Duodenal mucosa (tissue), 2 donors: ENCODE data around the gene GABRA5.

Source experiments
- H3K27ac ChIP-seq: one replicate; pipeline ENCODE4 v1.7.0; 2013; ENCODE audit warnings: low read depth, low read length
- H3K27me3 ChIP-seq, 2 donors: one replicate each; pipeline ENCODE4 v1.7.0; 2013; ENCODE audit warnings: low read length in 2 of 2, control low read depth in 1 of 2; ENCODE audit not compliant: insufficient read depth in 2 of 2, control insufficient read depth in 1 of 2
- H3K36me3 ChIP-seq, 2 donors: one replicate each; pipeline ENCODE4 v1.7.0; 2013; ENCODE audit warnings: low read length in 2 of 2, control low read depth in 1 of 2; ENCODE audit not compliant: insufficient read depth in 2 of 2, control insufficient read depth in 1 of 2
- H3K4me1 ChIP-seq, 2 donors: one replicate each; pipeline ENCODE4 v1.7.0; 2013; ENCODE audit warnings: low read length in 2 of 2, control low read depth in 1 of 2; ENCODE audit not compliant: insufficient read depth in 2 of 2, control insufficient read depth in 1 of 2
- H3K4me3 ChIP-seq, 2 donors: one replicate each; pipeline ENCODE4 v1.7.0; 2013; ENCODE audit warnings: low read length in 2 of 2, low read depth in 1 of 2
- H3K9ac ChIP-seq, 2 donors: one replicate each; pipeline ENCODE4 v1.7.0; 2013; ENCODE audit warnings: low read length in 2 of 2, low read depth in 1 of 2
- H3K9me3 ChIP-seq, 2 donors: one replicate each; pipeline ENCODE4 v1.7.0; 2013; ENCODE audit warnings: low read length in 2 of 2, control low read depth in 1 of 2; ENCODE audit not compliant: control insufficient read depth in 1 of 2

Gene GABRA5

GRCh38 chr15:26981492-26981891 is 114.6 kb downstream of the GABRA5 start:
- peaks cover 0 to 12% of the 10 kb centered on the region in 2 donors for H3K9me3 ChIP-seq
- H3K4me1 ChIP-seq, result no peaks in the 10 kb centered on the region
- no peak overlapping the region for H3K4me3 ChIP-seq
- H3K9ac ChIP-seq, result no peak overlapping the region
- no peaks in the 10 kb centered on the region for H3K36me3 ChIP-seq
- H3K27ac ChIP-seq, result no peak overlapping the region
- H3K27me3 ChIP-seq, result no peaks in the 10 kb centered on the region

GRCh38 chr15:26983822-26984221 is 117.0 kb downstream of the GABRA5 start:
- no peak overlapping the region for H3K9ac ChIP-seq
- no peaks in the 10 kb centered on the region for H3K4me1 ChIP-seq
- H3K27me3 ChIP-seq, result no peaks in the 10 kb centered on the region
- H3K27ac ChIP-seq, result no peak overlapping the region
- no peaks in the 10 kb centered on the region for H3K36me3 ChIP-seq
- peaks cover 0 to 14% of the 10 kb centered on the region in 2 donors for H3K9me3 ChIP-seq
- H3K4me3 ChIP-seq, result no peak overlapping the region

GRCh38 chr15:26985050-26985449 is 118.2 kb downstream of the GABRA5 start:
- H3K9me3 ChIP-seq, result peaks cover 0 to 14% of the 10 kb centered on the region in 2 donors
- H3K4me3 ChIP-seq, result no peak overlapping the region
- no peak overlapping the region for H3K9ac ChIP-seq
- H3K27me3 ChIP-seq, result no peaks in the 10 kb centered on the region
- H3K27ac ChIP-seq, result no peak overlapping the region
- no peaks in the 10 kb centered on the region for H3K4me1 ChIP-seq
- H3K36me3 ChIP-seq, result no peaks in the 10 kb centered on the region

GRCh38 chr15:26996250-26996649 is 129.4 kb downstream of the GABRA5 start:
- Histone ChIP-seq H3K9me3 (peaks cover 0 to 13% of the 10 kb centered on the region in 2 donors), H3K27ac (no peak overlapping the region), H3K4me3 (no peak overlapping the region), H3K27me3 (no peaks in the 10 kb centered on the region), H3K36me3 (no peaks in the 10 kb centered on the region), H3K4me1 (no peaks in the 10 kb centered on the region), H3K9ac (no peak overlapping the region)
